ENCODE results near the gene PACC1.
"Not testable (repeated sequence)": the region's sequence is repeated elsewhere in the genome, so short reads cannot be mapped to it uniquely, and the experiment has no call there.

The PACC1 gene

GRCh38 chr1:212395678-212396437, 18.8 kb downstream of the PACC1 start:
- DNase-seq, result not testable (repeated sequence)

GRCh38 chr1:212388985-212389716, 25.5 kb downstream of the PACC1 start:
- no peak for DNase-seq

- no peak for DNase-seq
Measured at GRCh38 chr1:212386029-212386428, 28.7 kb downstream of the PACC1 start.

- DNase-seq, result no peak
Measured at GRCh38 chr1:212381397-212382035, 33.2 kb downstream of the PACC1 start.

- DNase-seq, result no peak
Measured at GRCh38 chr1:212379366-212379765, 35.3 kb downstream of the PACC1 start.

- no peak for DNase-seq
Measured at GRCh38 chr1:212377644-212378043, 37.0 kb downstream of the PACC1 start.

GRCh38 chr1:212375986-212376385, 38.7 kb downstream of the PACC1 start:
- no peak for DNase-seq

- peak; percentile 78 for DNase-seq
Measured at GRCh38 chr1:212368073-212368484, 46.6 kb downstream of the PACC1 start.

- no peak for DNase-seq
Measured at GRCh38 chr1:212367474-212368072, 47.1 kb downstream of the PACC1 start.

- DNase-seq, result no peak
Measured at GRCh38 chr1:212366901-212367300, 47.8 kb downstream of the PACC1 start.

- DNase-seq, result no peak
Measured at GRCh38 chr1:212364985-212365384, 49.7 kb downstream of the PACC1 start.

GRCh38 chr1:212359794-212360479, 54.7 kb downstream of the PACC1 start:
- DNase-seq, result no peak

- no peak for DNase-seq
Measured at GRCh38 chr1:212355230-212355969, 59.3 kb downstream of the PACC1 start.

GRCh38 chr1:212354464-212354863, 60.2 kb downstream of the PACC1 start:
- DNase-seq, result no peak

- DNase-seq, result no peak
Measured at GRCh38 chr1:212353181-212353580, 61.5 kb downstream of the PACC1 start.

- DNase-seq, result no peak
Measured at GRCh38 chr1:212351588-212352362, 62.9 kb downstream of the PACC1 start.

GRCh38 chr1:212346601-212347000, 68.1 kb downstream of the PACC1 start:
- DNase-seq, result no peak

GRCh38 chr1:212344905-212345304, 69.8 kb downstream of the PACC1 start:
- DNase-seq, result no peak

GRCh38 chr1:212341090-212341489, 73.6 kb downstream of the PACC1 start:
- DNase-seq, result no peak

- no peak for DNase-seq
Measured at GRCh38 chr1:212329105-212329504, 85.6 kb downstream of the PACC1 start.

GRCh38 chr1:212328248-212328647, 86.4 kb downstream of the PACC1 start:
- no peak for DNase-seq
